Measurements from ENCODE around the gene BORCS6. TPM values are rescaled to one million over a fixed set of nuclear protein-coding genes. Genes with fewer than 3 reads are reported as not detected.

Gene BORCS6
- total RNA-seq, 1 experiment from 2014 or later, result 6.4 TPM

- Histone ChIP-seq H3K79me2 (ENCODE audit: insufficient read depth, low read length) (peaks cover 6% of the 10 kb centered on the region; the same call in 1 of the 2 replicates), H3K36me3 (ENCODE audit: control insufficient read depth in 1 of 2, insufficient read depth in 2 of 2, low read length in 2 of 2) (no peaks in the 10 kb centered on the region), H3K27ac (ENCODE audit: low read depth, low read length) (peak within 1 kb of the TSS; percentile 76), H3K9me2 (ENCODE audit: insufficient read depth) (no peaks in the 10 kb centered on the region), H3K9me3 (ENCODE audit: control insufficient read depth in 1 of 2, insufficient read depth in 1 of 2, low read depth in 1 of 2, low read length in 2 of 2) (no peaks in the 10 kb centered on the region), H3K4me2 (ENCODE audit: low read length) (peak within 1 kb of the TSS; percentile 99), H3K9ac (ENCODE audit: low read length) (peak within 1 kb of the TSS; percentile 93), H3K4me1 (ENCODE audit: control insufficient read depth in 1 of 2, insufficient read depth in 2 of 2, low read length in 2 of 2) (peaks cover 22 to 46% of the 10 kb centered on the region in 2 experiments), H4K20me1 (ENCODE audit: insufficient read depth) (no peaks in the 10 kb centered on the region), H3K27me3 (ENCODE audit: insufficient read depth, low read length) (no peaks in the 10 kb centered on the region), H2AFZ (ENCODE audit: low read depth, low read length, poor library complexity, severe bottlenecking) (no peak within 1 kb of the TSS), H3K4me3 (replicated peaks in 1 of 2; ENCODE audit: low read depth in 1 of 2, low read length in 2 of 2) (peak within 1 kb of the TSS; percentile 84 to 86)
- intact Hi-C loops (cut with micrococcal nuclease), result no loop called here
- ChIA-PET CTCF (no interaction called here), RAD21 (ENCODE audit: low non-redundant PET in 1 of 2, low total read pairs in 2 of 2, uncharacterized antibody in 2 of 2, unreplicated experiment in 2 of 2) (no interaction called here), POLR2A (interaction anchor here (0.6 kb wide), 1 partner anchor 9 kb away, joined by 3 read pairs; no protein-coding TSS in a partner anchor)
- ATAC-seq, result peak; percentile 69
- DNase-seq (ENCODE audit: low read depth, low spot score), result peak; percentile 74
- TSS peak; percentile 73 for BruUV-seq (replicated peaks)
- TF ChIP-seq POLR2A (IDR thresholded peaks at IDR 0.05; ENCODE audit: borderline replicate concordance, extremely low read depth, insufficient read depth, insufficient read length) (peak; percentile 48), SP1 (IDR thresholded peaks at IDR 0.05; ENCODE audit: low read depth) (no peak), POLR2AphosphoS5 (IDR thresholded peaks at IDR 0.05; ENCODE audit: low read depth, low read length) (peak; percentile 72), ZFX (IDR thresholded peaks at IDR 0.05) (peak; percentile 82; the same call in 1 of the 2 replicates), EZH2phosphoT487 (IDR thresholded peaks at IDR 0.05; ENCODE audit: borderline replicate concordance) (no peak), TCF7L2 (IDR thresholded peaks at IDR 0.05; ENCODE audit: borderline replicate concordance, extremely low read depth, insufficient read depth, insufficient read length) (peak; percentile 78), ZBTB33 (IDR thresholded peaks at IDR 0.05; ENCODE audit: extremely low read depth, insufficient replicate concordance, low read length) (peak; percentile 93), CTCF (IDR thresholded peaks at IDR 0.05 in 2 of 3, conservative IDR thresholded peaks at IDR 0.05 in 1 of 3; ENCODE audit: borderline replicate concordance in 1 of 3, insufficient read depth in 1 of 3, low read depth in 2 of 3, low read length in 2 of 3) (no peak; a peak in 1 of 6 replicates)
Measured at GRCh38 chr17:8176197-8176940, 13.6 kb downstream of the BORCS6 start, which contains the start of gene TMEM107. Gene TMEM107, minus strand, starts transcription at chr17:8176380. Its CDS starts 94 bp downstream, at chr17:8176286.
